Loucy (cell line): ENCODE data around the gene PTPRT.
"Not testable (repeated sequence)": the region's sequence is repeated elsewhere in the genome, so short reads cannot be mapped to it uniquely, and the experiment has no call there.

Source experiments
- EZH2phosphoT487 ChIP-seq: fragments of 200-600 bp; IDR thresholded peaks from 2 replicates; pipeline ENCODE4 v1.6.1; 2018; ENCODE audit warnings: antibody characterized with exemption, mild to moderate bottlenecking, moderate library complexity, borderline replicate concordance
- TF ChIP-seq, protein P1 (sequence below): fragments of 200-600 bp; sonication (generic); conservative IDR thresholded peaks from 2 replicates; pipeline ENCODE4 v1.5.1; 2014; ENCODE audit warnings: mild to moderate bottlenecking, antibody characterized with exemption, low read length

DNA sequence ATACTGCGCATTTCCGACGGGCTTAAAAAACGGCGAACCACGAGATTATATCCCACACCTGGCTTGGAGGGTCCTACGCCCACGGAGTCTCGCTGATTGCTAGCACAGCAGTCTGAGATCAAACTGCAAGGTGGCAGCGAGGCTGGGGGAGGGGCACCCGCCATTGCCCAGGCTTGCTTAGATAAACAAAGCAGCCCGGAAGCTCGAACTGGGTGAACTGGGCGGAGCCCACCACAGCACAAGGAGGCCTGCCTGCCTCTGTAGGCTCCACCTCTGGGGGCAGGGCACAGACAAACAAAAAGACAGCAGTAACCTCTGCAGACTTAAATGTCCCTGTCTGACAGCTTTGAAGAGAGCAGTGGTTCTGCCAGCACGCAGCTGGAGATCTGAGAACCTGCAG, 983.1 kb downstream of the PTPRT start:
- TF ChIP-seq, protein P1, sequence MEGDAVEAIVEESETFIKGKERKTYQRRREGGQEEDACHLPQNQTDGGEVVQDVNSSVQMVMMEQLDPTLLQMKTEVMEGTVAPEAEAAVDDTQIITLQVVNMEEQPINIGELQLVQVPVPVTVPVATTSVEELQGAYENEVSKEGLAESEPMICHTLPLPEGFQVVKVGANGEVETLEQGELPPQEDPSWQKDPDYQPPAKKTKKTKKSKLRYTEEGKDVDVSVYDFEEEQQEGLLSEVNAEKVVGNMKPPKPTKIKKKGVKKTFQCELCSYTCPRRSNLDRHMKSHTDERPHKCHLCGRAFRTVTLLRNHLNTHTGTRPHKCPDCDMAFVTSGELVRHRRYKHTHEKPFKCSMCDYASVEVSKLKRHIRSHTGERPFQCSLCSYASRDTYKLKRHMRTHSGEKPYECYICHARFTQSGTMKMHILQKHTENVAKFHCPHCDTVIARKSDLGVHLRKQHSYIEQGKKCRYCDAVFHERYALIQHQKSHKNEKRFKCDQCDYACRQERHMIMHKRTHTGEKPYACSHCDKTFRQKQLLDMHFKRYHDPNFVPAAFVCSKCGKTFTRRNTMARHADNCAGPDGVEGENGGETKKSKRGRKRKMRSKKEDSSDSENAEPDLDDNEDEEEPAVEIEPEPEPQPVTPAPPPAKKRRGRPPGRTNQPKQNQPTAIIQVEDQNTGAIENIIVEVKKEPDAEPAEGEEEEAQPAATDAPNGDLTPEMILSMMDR, result not testable (repeated sequence)
- TF ChIP-seq EZH2phosphoT487, result not testable (repeated sequence)
